ENCODE data around the gene FTO.
"Not testable (repeated sequence)": the region's sequence is repeated elsewhere in the genome, so short reads cannot be mapped to it uniquely, and the experiment has no call there.

FTO gene

DNA sequence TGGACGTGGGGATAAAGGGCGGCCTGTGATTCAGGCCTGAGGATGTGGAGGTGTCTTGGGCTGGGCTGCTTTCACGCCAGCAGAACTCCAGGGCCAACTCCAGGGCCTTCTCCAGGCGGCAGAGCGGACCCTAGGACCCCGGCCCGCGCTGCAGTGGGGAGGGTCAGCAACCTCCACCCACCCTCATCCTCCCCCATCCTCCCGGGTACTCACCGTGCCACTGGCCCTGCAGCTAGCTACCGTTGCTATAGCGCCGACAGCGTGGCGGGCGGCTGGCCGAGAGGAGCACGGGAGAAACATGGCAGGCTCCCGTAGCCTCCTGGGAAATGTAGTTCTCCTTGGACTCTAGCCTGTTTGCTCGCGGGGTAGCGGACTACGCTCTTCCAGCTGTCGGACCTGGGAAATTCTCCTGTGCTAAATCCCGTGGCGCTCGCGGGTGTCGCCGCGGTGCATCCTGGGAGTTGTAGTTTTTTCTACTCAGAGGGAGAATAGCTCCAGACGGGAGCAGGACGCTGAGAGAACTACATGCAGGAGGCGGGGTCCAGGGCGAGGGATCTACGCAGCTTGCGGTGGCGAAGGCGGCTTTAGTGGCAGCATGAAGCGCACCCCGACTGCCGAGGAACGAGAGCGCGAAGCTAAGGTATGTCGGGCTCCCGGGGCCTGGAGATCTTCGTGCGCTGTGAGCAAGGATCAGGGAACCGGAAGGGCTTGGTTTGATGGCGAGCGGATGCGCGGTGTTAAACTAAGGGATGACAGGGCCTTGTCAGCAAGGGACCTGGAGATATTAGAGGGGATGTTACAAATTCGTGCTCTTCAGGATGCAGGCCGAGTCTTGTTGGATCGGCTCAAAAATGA, at the start of gene FTO, which contains the start of gene RPGRIP1L:
TSS of gene FTO (plus strand) at position 567 of the 855 bp plus-strand sequence.
TSS of gene RPGRIP1L (minus strand) at position 270 of the 855 bp plus-strand sequence. CDS start 3,136 bp downstream, outside the sequence.
- peak; percentile 97 to 98 for DNase-seq (ENCODE audit: low read depth in 2 of 2)

DNA sequence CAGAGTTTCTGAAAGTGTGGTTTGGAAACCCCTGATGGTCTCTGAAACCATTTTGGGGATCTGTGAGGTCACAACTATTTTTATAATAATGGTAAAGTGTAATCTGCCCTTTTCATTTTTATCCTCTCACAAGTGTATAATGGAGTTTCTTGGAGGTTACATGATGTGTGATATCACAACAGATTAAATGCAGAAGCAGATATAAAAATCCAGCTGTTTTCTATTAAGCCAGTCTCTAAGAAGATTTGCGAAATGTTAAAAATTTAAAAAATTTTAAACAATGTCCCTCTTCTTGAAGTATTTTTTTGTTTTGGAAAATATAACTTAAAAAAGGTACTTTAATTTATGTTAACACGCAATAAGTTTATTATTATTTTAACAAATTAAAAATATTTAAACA, 49.0 kb upstream of the FTO start:
- DNase-seq (ENCODE audit: low read depth in 2 of 2) = no peak

DNA sequence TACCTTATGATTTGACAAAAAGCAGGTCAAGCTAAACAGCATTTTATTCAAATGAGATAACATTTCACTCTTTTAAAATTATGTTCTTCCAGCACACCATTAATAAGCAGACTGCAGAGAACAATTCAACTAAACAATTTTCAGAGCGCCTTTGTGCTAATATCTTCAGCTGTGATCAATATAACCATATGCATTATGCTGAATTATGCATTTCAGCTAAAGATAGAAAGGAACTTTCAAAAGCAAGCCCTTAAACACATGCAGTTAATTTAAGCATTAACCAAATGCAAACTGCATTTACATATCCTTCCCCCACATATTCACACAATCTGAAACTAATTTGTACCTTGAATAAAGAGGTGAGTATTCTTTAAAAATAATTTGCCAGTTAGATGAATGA, 41.9 kb upstream of the FTO start:
- DNase-seq (ENCODE audit: low read depth in 2 of 2) = no peak

DNA sequence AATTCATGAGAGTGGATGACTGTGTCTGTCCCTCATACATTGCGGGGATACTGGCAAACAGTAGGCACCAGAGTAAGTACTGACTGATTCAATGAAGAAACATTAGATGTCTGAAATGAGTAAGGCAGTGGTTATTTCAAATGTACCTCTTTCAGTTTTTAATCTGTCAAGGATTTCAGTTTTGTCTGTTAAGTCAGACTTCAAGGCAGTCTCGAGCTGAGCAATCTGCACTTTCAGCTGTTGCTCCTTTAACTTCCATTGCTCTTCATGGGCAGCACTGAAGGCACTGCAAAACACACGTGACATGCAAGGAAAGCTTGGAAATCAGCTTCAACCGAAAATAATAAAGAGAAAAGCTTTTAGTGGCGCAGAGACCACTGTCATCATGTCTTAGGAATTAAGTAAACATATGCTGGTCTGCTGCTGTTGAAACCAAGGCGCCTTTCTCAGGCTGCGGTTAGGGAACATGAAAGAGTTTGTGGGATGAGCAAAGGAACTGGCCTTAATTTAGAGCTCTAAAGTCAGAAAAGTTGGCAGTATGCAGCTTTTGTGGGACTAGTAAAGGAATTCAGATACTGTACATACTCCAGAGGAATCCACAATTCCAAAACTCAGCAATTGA, 39.1 kb upstream of the FTO start:
- peak; percentile 10 to 19 for DNase-seq (ENCODE audit: low read depth in 2 of 2)

DNA sequence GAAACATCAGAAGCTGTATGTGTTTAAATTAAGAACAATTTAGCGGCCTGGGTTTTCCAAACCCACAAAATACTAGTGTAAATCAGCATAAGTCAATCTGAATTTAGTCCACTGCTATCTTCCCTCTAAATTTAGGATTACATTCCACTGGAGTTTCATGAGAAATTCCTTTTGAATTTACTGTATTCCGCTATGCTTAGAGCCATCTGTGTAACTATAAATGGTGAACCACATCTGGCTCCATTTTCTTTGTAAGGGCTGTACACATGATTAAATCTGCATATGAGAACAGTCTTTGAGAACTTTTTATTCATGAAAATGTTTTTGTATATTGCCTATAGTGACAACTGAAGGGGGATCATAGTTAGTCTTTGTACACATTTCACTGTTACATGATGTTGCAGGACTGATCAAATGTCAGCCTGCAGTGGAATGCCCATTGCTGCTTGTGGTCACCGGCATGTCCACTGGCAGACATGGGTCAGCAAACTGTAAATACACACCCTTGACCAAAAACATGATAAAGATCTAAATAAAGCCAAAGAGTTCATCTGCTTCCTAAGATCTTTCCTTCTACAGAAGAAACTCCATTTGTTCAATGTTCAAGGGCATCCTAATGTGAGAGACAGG, 37.1 kb upstream of the FTO start:
- no peak for DNase-seq (ENCODE audit: low read depth in 2 of 2)

DNA sequence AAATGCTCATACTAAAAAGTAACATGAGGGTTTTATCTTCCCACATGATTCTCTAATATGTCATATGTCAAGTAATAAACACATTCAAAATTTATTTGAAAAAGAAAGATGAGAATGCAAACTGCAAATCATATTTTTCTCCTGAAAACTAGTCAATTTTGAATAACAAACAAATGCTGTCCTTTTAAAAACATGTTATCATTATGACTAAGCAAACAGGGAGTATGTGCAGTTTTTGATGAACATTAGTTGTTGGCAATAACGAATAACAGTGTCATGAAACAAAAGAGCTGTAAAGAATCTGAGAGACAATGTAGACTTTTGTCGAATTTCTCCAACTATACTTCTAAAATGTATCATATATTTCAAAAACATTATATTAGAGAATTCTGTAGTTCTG, 35.1 kb upstream of the FTO start:
- DNase-seq (ENCODE audit: low read depth in 2 of 2) = no peak

DNA sequence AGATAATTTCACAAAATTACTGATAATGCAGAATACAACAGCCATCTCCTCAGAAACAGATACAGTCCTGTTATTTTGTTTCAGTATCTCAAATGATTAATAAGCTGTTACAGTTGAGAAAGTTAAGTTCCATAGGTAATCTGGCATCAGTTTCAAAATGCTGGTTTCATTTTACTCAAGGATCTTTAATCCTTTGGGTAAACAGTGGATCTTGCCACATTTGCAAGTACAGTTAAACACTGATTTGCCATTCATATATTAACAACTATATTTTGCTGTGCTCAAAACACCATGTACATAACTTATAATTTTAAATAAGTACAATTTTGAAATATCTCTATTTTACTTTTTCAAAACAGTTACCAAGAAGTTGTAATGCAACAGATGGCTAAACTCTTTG, 31.5 kb upstream of the FTO start:
- DNase-seq (ENCODE audit: low read depth in 2 of 2) = no peak

DNA sequence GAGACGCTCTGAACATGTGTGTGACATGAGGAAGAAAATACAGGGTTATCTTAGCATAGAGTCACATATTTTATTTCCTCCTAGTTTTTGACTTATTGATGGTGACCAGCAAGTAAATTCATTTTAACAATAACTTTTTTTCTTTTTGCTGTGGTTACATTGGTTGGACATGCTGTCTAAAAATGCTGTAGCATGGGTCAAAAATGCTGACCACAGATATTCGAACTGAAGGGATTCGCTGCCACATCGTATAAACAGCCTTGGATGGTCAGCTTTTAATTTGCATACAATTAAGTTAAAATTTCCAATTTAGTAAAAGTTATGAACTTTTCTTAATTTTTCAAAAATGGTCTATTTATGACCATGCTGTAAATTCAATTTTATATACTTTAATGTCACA, 30.8 kb upstream of the FTO start:
- no peak for DNase-seq (ENCODE audit: low read depth in 2 of 2)

DNA sequence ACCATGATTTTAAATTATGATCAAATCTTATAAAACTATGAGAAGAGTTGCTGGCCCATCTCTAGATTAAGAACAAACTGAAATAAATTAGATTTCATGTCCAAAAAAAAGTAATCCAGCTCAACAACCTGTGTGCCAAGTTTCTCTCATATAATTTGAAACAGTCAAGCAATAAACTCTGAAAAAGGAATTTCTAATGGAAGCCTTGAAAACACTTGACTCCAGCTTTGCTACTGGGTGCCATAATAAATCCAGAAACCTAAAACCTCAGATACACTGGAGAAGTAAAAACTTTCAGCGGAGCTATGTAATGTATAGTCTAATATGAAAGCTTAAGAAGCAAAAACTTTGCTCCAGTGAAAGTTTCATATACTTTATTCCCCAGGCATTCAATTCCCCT, 25.8 kb upstream of the FTO start:
- no peak for DNase-seq (ENCODE audit: low read depth in 2 of 2)

DNA sequence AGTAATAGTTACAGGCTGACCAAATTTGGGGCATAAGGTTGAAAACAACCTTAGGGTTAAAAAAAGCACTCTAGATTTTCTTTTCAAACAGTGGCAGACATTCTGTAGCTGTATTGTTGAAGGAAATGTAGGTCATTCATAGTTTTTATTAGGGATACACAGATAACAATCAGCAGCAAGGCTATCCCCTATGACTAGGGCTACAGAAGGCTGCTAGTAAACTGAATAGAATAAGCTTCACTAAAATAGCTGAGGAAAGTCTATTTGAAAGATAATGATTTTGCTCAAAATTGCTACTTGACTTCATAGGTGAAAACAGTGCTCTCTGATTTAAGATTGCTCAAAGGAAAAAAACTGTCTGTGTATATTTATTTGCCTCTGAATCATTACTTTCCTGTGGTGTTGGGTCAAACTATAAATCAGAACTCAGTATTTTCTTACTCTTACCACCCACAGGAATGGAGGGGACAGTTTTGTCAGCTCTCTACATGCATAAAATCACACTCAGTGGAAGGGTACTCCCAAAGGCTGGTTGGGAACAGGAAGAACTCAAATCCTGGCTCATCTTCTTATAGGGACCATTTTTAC, 25.1 kb upstream of the FTO start:
- no peak for DNase-seq (ENCODE audit: low read depth in 2 of 2)

DNA sequence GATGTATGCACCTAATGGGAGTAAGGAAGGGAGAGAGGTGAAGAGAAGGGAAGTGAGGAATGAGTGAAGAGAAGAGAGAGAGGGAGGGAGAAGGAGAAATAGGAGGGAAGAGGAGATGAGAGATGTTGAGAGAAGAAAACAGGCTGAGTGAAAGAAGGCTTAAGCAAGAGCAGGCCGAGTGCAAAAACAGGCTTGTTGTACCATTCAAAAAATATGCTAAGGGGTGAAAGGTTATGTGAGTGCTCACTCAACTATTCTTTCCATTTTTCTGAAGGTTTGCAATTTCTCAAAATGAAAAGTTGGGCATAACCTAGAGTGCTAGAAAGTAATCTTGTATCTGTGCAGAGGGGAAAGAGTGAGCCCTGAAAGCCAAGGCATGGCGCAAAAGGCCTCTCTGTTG, 23.2 kb upstream of the FTO start:
- DNase-seq (ENCODE audit: low read depth in 2 of 2) = no peak

DNA sequence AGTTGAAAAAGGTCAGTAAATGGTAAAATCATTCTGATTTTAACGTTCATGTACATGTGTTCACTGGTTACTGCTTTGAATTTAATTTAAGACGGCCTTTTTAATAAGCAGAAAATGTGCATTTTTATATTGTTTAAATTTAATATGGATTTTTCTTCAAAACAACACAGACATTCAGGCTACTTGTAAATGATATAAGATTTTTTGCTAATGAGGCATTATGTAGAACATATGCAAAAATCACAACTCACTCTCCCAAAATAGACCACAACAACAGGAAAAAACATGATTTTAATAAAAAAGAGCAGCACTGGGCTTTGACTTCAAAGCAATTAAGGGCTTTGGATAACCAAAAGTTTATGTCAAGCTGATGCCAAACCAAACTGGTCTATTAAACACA, 22.6 kb upstream of the FTO start:
- DNase-seq (ENCODE audit: low read depth in 2 of 2) = no peak

DNA sequence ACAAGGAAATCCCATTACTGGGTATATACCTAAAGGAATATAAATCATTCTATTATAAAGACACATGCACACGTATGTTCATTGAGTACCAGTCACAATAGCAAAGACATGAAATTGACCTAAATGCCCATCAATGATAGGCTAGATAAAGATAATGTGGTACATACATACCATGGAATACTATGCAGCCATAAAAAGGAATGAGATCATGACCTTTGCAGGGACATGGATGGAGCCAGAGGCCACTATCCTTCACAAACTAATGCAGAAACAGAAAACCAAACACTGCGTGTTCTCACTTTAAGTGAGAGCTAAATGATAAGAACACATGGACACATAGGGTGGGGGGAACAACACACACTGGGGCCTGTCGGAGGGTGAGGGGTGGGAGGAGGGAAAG, 18.6 kb upstream of the FTO start:
- not testable (repeated sequence) for DNase-seq (ENCODE audit: low read depth in 2 of 2)

DNA sequence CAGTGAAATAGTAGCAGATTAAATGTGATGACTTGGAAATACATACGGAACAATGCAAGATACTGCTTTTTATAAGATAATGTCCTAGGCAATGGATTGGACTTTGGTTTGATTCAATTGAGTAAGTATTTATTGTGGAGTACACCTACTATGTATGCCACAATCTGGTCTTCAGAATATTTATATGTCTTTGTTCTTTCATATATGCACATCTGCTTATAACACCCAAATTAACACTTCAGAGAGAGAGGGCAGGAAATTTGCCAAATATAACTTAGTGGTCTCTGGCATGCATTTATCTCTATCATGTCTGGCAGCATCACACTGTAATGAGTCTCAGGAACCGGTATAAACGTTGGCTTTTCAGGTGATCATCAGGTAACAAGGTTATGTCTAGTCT, 17.2 kb upstream of the FTO start:
- DNase-seq (ENCODE audit: low read depth in 2 of 2) = no peak

DNA sequence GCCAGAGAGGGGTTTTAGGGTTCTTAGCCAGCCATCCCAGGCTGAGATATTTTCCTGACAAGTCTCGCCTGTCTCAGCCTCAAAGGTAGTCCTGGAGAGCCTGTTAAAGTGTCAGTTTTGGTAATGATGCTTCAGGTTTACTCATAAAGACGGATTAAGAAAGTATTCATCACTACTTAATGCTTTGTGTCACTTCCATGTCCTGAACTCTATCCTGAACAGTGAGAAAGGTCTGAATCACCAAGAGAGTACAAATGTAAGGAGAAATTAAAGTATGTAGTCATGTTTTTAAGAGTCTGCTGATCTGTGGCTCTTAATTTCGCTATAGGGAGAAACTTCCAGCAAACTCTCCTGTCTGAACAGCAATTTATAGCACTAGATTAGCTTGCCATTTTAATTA, 14.3 kb upstream of the FTO start:
- no peak for DNase-seq (ENCODE audit: low read depth in 2 of 2)

DNA sequence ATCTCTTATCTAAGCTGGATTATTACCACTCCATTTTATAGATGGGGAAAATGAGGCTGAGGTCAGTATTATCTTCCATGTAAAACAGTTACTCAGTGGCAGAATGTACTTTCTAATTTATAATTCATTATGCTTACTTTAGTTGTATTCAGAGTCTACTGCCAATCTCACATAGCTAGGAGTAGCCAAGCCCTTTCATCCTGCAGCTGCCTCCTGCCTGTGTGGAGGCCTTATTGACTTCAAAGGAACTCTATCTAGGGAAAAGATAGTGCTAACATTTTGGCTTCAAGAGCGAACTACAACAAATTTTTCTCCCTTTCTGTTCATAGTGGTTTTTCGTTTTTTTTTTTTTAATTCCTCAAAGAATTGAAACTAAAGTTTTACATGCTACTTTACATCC, 13.2 kb upstream of the FTO start:
- no peak for DNase-seq (ENCODE audit: low read depth in 2 of 2)

DNA sequence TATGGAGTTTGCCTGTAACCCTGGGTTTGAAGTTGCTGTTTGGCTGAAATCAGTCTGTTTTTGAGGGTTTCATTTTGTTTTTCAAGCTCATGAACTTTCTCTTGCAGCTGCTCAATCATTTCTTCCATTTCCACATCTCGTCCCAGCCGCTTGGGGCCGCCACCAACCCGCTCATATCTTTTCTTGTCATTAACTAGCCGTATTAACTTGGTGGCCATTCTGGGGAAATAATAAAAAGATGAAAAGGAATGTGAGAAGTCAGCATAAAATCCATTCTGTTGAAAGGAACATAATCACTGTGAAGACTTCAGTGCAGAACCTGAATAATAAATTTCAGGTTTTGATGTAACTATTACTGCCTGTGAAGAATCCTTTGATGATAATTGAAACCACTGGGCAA, 11.8 kb upstream of the FTO start:
- no peak for DNase-seq (ENCODE audit: low read depth in 2 of 2)

DNA sequence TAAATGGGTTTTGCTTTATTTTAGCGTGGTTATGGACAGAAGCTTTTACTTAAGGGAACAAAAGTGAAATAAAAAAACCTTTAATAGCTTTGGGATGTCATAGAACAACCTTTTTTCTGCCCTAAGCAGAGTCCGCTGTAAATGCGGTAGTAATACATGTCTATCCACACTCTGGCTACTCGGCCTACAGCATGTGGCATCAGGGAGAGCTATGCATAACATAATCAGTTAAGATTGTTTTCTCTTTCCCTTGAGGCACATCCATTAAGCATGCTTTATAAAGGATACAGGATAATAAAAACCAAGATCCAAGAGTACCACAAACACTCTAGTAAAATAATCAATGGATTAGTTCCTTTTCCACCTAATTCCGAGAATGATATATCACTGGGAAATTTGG, 10.6 kb upstream of the FTO start:
- DNase-seq (ENCODE audit: low read depth in 2 of 2) = no peak

DNA sequence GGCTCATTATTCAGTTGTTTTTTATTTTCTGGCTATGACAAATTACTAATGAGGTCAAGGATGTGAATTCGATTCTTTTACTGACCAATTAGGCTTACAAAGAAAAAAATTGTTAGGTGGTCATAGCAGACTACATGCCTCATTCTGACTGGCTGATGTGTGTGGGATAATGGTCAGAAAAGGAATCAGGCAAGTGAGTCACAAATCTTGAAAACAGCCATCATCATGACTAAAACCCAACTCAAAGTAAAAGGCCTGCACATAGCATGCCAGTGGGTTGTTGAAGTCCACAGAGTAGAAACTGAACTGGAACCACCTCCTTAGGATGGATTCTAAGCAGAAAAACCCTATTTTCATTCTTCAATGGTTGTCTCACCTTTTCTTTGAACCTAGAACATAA, 8.9 kb upstream of the FTO start:
- no peak for DNase-seq (ENCODE audit: low read depth in 2 of 2)

DNA sequence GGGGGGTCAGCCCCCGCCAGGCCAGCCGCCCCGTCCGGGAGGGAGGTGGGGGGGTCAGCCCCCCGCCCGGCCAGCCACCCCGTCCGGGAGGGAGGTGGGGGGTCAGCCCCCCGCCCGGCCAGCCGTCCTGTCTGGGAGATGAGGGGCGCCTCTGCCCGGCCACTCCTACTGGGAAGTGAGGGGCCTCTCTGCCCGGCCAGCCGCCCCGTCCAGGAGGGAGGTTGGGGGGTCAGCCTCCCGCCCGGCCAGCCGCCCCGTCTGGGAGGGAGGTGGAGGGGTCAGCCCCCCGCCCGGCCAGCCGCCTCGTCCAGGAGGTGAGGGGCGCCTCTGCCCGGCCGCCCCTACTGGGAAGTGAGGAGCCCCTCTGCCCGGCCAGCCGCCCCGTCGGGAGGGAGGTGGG, 5.7 kb upstream of the FTO start:
- not testable (repeated sequence) for DNase-seq (ENCODE audit: low read depth in 2 of 2)

DNA sequence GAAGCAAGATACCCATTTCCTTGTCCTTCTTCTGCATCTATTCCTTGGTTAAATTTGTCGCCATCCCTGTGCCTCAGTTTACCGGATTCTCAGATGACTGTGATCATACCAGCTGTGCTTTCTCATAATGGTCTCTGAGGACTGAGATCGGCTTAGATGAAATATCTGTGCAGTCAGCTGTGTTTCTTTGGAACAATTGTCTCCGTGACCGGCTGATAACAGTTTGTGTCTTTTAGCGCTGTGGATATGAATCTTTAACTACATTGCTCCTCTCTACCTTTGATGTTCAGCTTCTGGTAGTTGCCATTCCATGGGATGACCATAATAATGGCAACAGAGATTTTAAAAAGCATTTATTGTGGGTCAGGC, 473 bp downstream of the FTO start:
- DNase-seq (ENCODE audit: low read depth in 2 of 2) = no peak

DNA sequence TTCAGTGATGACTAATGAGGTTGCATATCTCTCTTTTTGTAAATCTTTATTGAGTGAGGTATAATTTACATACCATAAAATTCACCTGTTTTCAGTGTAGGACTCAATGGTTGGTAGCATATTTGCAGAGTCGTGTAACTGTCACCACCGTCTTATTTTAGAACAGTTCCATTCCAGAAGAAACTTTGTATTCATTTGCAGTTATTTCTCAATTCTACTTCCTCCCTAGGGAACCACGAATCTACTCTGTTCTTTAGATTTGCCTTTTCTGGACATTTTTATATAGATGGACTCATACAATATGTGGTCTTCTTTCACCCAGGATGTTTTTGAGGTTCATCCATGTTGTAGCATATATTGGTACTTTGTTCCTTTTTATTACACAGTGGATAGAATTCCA, 3.7 kb downstream of the FTO start:
- DNase-seq (ENCODE audit: low read depth in 2 of 2) = no peak

DNA sequence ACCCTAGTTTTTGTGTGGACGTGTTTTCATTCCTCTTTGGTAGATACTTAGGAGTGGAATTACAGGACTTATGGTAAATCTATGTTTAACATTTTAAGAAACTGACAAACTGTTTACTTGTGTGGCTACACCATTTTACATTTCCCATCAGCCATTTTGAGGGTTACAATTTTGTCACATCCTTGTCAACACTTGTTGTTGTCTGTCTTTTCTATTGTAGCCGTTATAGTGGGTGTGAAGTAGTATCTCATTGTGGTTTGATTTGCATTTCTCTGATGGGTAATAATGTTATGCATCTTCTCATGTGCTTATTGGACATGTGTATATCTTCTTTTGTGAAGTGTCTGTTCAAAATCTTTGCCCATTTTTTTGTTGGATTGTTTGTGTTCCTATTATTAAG, 4.5 kb downstream of the FTO start:
- no peak for DNase-seq (ENCODE audit: low read depth in 2 of 2)

Measured in stimulated activated CD4-positive, alpha-beta T cell treated with anti-CD3 and anti-CD28 coated beads, Interleukin-15, amount 100 ng/mL, for 48 hours (primary cell).